Natural killer cell treated with Interleukin-12 subunit alpha and Interleukin-12 subunit beta and Interleukin-15 and Interleukin-18, amount 100 ng/mL, for 72 hours (primary cell): ENCODE measurements around the gene SLC4A8. TPM values are rescaled to one million over a fixed set of nuclear protein-coding genes. Genes with fewer than 3 reads are reported as not detected.
A peak's percentile ranks its signal among the peaks of the same experiment; 100 is the strongest.

ENCODE experiments used
- ATAC-seq, 2 donors: fragments of 150-1000 bp; cut with Tn5 transposase in 1 of 2; sonication (Bioruptor Pico), chemical (Tn5 transposase) in 1 of 2; 2 replicates each; pipeline ENCODE4 v1.10.0; 2021
- DNase-seq: peaks from one replicate; pipeline ENCODE4 v3.0.0; 2022; ENCODE audit warnings: low spot score
- H3K27ac Mint-ChIP-seq, 2 donors: 1 replicate in 1 of 2; 2 replicates in 1 of 2; pipeline ENCODE4 v1.8.0; 2022; ENCODE audit warnings: mixed read lengths in 2 of 2, mild to moderate bottlenecking in 1 of 2, moderate library complexity in 1 of 2
- H3K27me3 Mint-ChIP-seq, 2 donors: 1 replicate in 1 of 2; 2 replicates in 1 of 2; pipeline ENCODE4 v1.8.0; 2022; ENCODE audit warnings: mixed read lengths in 2 of 2
- H3K36me3 Mint-ChIP-seq: one replicate; pipeline ENCODE4 v1.8.0; 2022; ENCODE audit warnings: mixed read lengths
- H3K4me1 Mint-ChIP-seq, 2 donors: 1 replicate in 1 of 2; 2 replicates in 1 of 2; pipeline ENCODE4 v1.8.0; 2022; ENCODE audit warnings: low read depth in 2 of 2, mixed read lengths in 2 of 2, mild to moderate bottlenecking in 1 of 2
- H3K4me3 Mint-ChIP-seq: one replicate; pipeline ENCODE4 v1.8.0; 2022; ENCODE audit warnings: mixed read lengths
- H3K9me3 Mint-ChIP-seq: 2 replicates; pipeline ENCODE4 v1.8.0; 2022; ENCODE audit warnings: mixed read lengths
- total RNA-seq, 2 donors: library from RNA; stranded (reverse); gene quantifications; one replicate each; pipeline ENCODE4 v1.2.3, GENCODE V29; 2022

SLC4A8 gene
- total RNA-seq, 2 donors from 2014 or later = 4.3 to 6.3 TPM

- DNase-seq = no peak
- no peak for ATAC-seq
- peak overlapping the region; percentile 88 for H3K4me3 Mint-ChIP-seq
- no peaks in the 10 kb centered on the region for H3K9me3 Mint-ChIP-seq
- H3K36me3 Mint-ChIP-seq = no peaks in the 10 kb centered on the region
- H3K4me1 Mint-ChIP-seq = peaks cover 77 to 78% of the 10 kb centered on the region in 2 donors
- no peaks in the 10 kb centered on the region for H3K27me3 Mint-ChIP-seq
- H3K27ac Mint-ChIP-seq = peak overlapping the region; percentile 88 to 95
Measured at GRCh38 chr12:51390457-51390856, 34.2 kb upstream of the SLC4A8 start.

DNA sequence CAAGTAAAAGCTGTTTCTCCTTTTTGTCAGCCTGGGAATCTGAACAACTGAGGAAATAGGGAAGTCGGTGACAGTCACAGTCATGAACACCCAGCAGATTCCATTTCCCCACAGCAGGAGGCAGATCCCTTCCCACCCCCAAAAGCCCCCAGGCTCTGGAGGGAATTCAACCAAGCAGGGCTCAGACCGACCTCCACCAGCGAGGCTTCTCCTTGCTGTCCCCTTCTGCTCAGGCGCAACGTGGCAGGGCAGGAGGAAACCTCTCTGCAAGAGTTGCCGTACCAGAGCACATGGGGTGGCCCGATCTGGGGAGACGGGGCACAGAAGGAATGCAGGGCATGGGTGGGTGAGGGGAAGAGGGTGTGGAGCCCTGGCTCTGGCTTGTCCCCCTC, 33.7 kb upstream of the SLC4A8 start:
- Mint-ChIP-seq H3K4me3 (peak overlapping the region; percentile 88), H3K4me1 (peaks cover 77 to 79% of the 10 kb centered on the region in 2 donors), H3K27ac (peak overlapping the region; percentile 88 to 95), H3K36me3 (no peaks in the 10 kb centered on the region), H3K9me3 (no peaks in the 10 kb centered on the region), H3K27me3 (no peaks in the 10 kb centered on the region)
- no peak for DNase-seq
- ATAC-seq = peak; percentile 2 to 13

GRCh38 chr12:51391283-51392123, 33.1 kb upstream of the SLC4A8 start, which contains the start of gene GALNT6:
GALNT6 (minus strand) TSS chr12:51391406; CDS start chr12:51379781, 11,625 bp downstream.
- H3K4me3 Mint-ChIP-seq = peak within 1 kb of the TSS; percentile 88
- H3K27me3 Mint-ChIP-seq = no peaks in the 10 kb centered on the region
- peaks cover 77 to 79% of the 10 kb centered on the region in 2 donors for H3K4me1 Mint-ChIP-seq
- peak; percentile 67 to 76 for ATAC-seq
- no peaks in the 10 kb centered on the region for H3K9me3 Mint-ChIP-seq
- peak within 1 kb of the TSS; percentile 88 to 95 for H3K27ac Mint-ChIP-seq
- no peaks in the 10 kb centered on the region for H3K36me3 Mint-ChIP-seq
- peak; percentile 80 for DNase-seq

DNA sequence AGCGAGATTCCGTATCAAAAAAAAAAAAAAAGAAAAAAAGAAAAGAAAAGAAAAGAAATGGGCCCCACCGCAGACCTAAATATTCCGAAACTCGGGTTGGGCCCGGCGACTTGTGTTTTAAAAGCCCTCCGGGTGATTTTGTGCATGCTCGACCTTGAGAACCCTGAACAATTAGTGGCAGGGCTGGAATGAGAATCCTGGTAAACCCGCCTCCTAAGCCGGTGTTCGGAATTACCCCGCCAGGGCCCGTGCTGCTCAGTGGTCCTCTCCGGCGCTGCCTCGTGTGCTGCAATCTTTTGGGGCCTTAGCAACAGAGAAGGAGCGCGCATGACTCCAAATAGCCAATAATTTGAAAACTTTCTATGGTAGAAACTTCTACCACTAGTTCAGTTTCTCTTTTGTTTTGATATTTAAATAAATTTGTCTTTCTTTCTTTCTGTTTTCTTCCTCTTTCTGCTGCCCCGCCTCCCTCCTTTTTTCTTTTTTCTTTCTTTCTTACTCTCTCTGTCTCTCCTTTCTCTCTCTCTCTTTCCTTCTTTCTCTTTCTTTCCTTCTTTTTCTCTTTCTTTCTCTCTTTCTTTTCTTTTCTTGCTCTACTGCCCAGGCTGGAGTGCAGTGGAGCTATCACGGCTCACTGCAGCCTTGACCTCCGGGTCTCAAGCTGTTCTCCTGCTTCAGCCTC, 31.9 kb upstream of the SLC4A8 start:
- DNase-seq (peak; percentile 77), ATAC-seq (peak; percentile 37 to 73)
- H3K4me1 Mint-ChIP-seq = peaks cover 70 to 75% of the 10 kb centered on the region in 2 donors
- H3K27me3 Mint-ChIP-seq = no peaks in the 10 kb centered on the region
- H3K9me3 Mint-ChIP-seq = no peaks in the 10 kb centered on the region
- H3K27ac Mint-ChIP-seq = peak overlapping the region; percentile 88 to 95
- H3K4me3 Mint-ChIP-seq = peak overlapping the region; percentile 88
- H3K36me3 Mint-ChIP-seq = no peaks in the 10 kb centered on the region

DNA sequence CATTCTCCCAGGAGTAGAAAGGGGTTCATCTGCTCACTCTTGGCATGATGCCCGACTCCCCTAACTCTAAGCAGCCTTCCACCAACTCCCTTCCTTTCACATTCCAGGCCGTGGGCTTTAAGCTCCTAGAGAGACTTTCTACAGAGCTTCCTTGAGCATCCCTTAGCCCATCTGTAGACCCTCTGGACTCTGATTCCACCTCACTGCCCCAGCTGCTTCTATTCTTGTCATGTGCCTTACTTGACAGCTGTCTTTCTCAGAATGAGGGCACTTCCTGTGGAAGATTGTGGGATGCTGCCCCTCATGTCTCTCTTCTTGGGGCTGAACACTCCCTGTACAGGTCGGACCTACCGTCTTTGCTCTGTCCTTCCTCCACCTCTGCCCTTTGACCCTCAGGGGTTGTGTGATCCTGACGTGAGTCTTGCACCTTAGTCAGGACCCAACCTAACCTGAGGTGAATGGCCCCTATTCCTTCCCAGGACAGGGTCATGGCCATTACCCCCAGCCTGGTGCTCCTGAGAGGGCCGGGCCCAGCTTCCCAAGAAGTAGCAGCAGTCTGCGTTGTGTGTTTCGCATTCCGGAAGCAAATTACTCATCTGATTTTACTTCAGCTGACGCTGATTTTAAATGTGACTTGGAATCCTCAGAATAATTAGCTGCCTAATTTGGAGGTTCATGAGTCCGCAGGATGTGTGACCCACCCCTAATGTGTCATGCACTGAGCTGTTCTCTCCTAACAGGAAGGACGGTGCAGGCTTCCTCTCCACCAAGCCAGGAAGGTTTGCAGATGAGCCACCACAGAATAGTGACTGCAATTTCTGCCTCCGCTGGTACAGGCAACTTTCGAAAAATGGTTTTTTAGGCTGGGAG, 30.7 kb upstream of the SLC4A8 start:
- ATAC-seq (peak; percentile 55 to 75), DNase-seq (peak; percentile 72)
- peaks cover 61 to 63% of the 10 kb centered on the region in 2 donors for H3K4me1 Mint-ChIP-seq
- H3K4me3 Mint-ChIP-seq = peak overlapping the region; percentile 88
- no peaks in the 10 kb centered on the region for H3K27me3 Mint-ChIP-seq
- H3K9me3 Mint-ChIP-seq = no peaks in the 10 kb centered on the region
- no peaks in the 10 kb centered on the region for H3K36me3 Mint-ChIP-seq
- peak overlapping the region; percentile 88 to 95 for H3K27ac Mint-ChIP-seq

GRCh38 chr12:51395283-51396230, 29.1 kb upstream of the SLC4A8 start:
- Mint-ChIP-seq H3K9me3 (no peaks in the 10 kb centered on the region), H3K4me1 (peaks cover 46 to 47% of the 10 kb centered on the region in 2 donors), H3K27me3 (no peaks in the 10 kb centered on the region), H3K27ac (peak overlapping the region; percentile 88 to 95), H3K4me3 (peak overlapping the region; percentile 88), H3K36me3 (no peaks in the 10 kb centered on the region)
- DNase-seq (peak; percentile 81), ATAC-seq (peak; percentile 77 to 80)

DNA sequence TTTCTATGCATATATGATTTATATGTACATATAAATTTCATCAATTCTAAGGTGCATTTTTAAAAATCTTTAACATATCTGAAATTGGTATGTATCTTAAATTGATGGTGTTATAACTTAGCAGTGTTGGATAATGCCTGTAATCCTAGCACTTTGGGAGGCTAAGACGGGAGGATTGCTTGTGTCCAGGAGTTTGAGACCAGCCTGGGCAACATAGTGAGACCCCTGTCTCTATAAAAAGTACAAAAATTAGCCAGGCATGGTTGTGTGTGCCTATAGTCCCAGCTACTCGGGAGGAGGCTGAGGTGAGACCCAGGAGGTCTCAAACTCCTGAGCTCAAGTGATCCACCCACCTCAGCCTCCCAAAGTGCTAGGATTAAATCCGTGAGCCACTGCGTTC, 27.0 kb upstream of the SLC4A8 start:
- peak overlapping the region in 1 of 2 donors; percentile 19 for H3K27ac Mint-ChIP-seq

GRCh38 chr12:51399891-51400290, 24.7 kb upstream of the SLC4A8 start:
- DNase-seq (no peak), ATAC-seq (no peak)
- H3K27ac Mint-ChIP-seq = no peak overlapping the region
- H3K9me3 Mint-ChIP-seq = no peaks in the 10 kb centered on the region
- no peak overlapping the region for H3K4me3 Mint-ChIP-seq
- no peaks in the 10 kb centered on the region for H3K27me3 Mint-ChIP-seq
- H3K36me3 Mint-ChIP-seq = no peaks in the 10 kb centered on the region
- peaks cover 21 to 25% of the 10 kb centered on the region in 2 donors for H3K4me1 Mint-ChIP-seq

More for the DNA sequence above, 27.0 kb upstream of the SLC4A8 start:
- H3K4me1 Mint-ChIP-seq = peaks cover 38 to 39% of the 10 kb centered on the region in 2 donors
- H3K9me3 Mint-ChIP-seq = no peaks in the 10 kb centered on the region
- no peaks in the 10 kb centered on the region for H3K27me3 Mint-ChIP-seq
- ATAC-seq (no peak), DNase-seq (no peak)
- no peak overlapping the region for H3K4me3 Mint-ChIP-seq
- no peaks in the 10 kb centered on the region for H3K36me3 Mint-ChIP-seq

GRCh38 chr12:51401020-51401419, 23.6 kb upstream of the SLC4A8 start:
- ATAC-seq (no peak), DNase-seq (no peak)
- no peaks in the 10 kb centered on the region for H3K9me3 Mint-ChIP-seq
- H3K36me3 Mint-ChIP-seq = no peaks in the 10 kb centered on the region
- no peaks in the 10 kb centered on the region for H3K27me3 Mint-ChIP-seq
- H3K4me3 Mint-ChIP-seq = no peak overlapping the region
- H3K27ac Mint-ChIP-seq = no peak overlapping the region
- H3K4me1 Mint-ChIP-seq = peaks cover 13 to 14% of the 10 kb centered on the region in 2 donors

GRCh38 chr12:51401486-51401885, 23.1 kb upstream of the SLC4A8 start:
- Mint-ChIP-seq H3K27me3 (no peaks in the 10 kb centered on the region), H3K4me1 (peaks cover 10 to 13% of the 10 kb centered on the region in 2 donors), H3K4me3 (no peak overlapping the region), H3K9me3 (no peaks in the 10 kb centered on the region), H3K36me3 (no peaks in the 10 kb centered on the region), H3K27ac (peak overlapping the region in 1 of 2 donors; percentile 39)
- DNase-seq (no peak), ATAC-seq (no peak)

- no peak for ATAC-seq
- H3K9me3 Mint-ChIP-seq = no peaks in the 10 kb centered on the region
- H3K36me3 Mint-ChIP-seq = no peaks in the 10 kb centered on the region
- H3K4me3 Mint-ChIP-seq = no peak overlapping the region
- no peak for DNase-seq
- H3K4me1 Mint-ChIP-seq = peaks cover 10 to 13% of the 10 kb centered on the region in 2 donors
- peak overlapping the region in 1 of 2 donors; percentile 39 for H3K27ac Mint-ChIP-seq
- H3K27me3 Mint-ChIP-seq = no peaks in the 10 kb centered on the region
Measured at GRCh38 chr12:51401900-51402299, 22.7 kb upstream of the SLC4A8 start.

- H3K27me3 Mint-ChIP-seq = no peaks in the 10 kb centered on the region
- no peak overlapping the region for H3K27ac Mint-ChIP-seq
- H3K9me3 Mint-ChIP-seq = no peaks in the 10 kb centered on the region
- H3K36me3 Mint-ChIP-seq = no peaks in the 10 kb centered on the region
- DNase-seq (no peak), ATAC-seq (no peak)
- peaks cover 5 to 12% of the 10 kb centered on the region in 2 donors for H3K4me1 Mint-ChIP-seq
- no peak overlapping the region for H3K4me3 Mint-ChIP-seq
Measured at GRCh38 chr12:51403159-51403558, 21.5 kb upstream of the SLC4A8 start.
